Stimulated activated CD8-positive, alpha-beta memory T cell treated with anti-CD3 and anti-CD28 coated beads, Interleukin-12 subunit alpha, Interleukin-12 subunit beta, amount 100 ng/mL, for 1 hour (primary cell): ENCODE measurements around the gene DUSP5.
"Not testable (repeated sequence)": the region's sequence is repeated elsewhere in the genome, so short reads cannot be mapped to it uniquely, and the experiment has no call there.

Source experiments
- DNase-seq: peaks from one replicate; pipeline ENCODE4 v3.0.0-alpha.2; 2020; ENCODE audit warnings: low read depth

The DUSP5 gene

DNA sequence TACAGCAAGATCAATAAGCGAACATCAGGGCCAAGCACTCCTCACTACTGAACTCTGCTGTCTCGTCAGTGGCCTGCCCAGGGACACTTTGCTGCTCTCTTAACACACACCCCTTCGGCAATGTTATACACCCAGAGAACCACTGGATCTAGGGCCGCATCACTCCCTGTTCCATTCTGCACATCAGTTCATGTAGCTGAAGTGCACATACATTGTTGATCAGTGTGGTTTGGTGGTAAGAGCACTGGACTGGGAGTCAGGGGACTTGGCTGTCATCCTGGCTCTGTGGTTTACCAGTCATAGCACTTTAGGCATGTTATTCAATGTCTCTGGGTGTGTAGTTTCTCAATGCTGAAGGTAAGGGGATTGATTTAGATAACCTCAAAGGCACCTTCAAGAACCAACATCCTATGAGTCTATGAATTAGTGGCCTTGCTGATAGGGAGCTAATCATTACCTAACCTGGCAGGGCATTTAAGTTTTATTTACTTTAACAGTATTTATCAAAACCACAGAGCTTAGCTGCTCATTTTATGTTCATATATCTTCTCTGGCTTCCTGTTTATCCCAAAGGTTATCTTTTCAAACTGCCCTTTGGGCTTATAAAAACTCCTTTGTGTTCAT is 24.8 kb downstream of the DUSP5 start:
- no peak for DNase-seq

DNA sequence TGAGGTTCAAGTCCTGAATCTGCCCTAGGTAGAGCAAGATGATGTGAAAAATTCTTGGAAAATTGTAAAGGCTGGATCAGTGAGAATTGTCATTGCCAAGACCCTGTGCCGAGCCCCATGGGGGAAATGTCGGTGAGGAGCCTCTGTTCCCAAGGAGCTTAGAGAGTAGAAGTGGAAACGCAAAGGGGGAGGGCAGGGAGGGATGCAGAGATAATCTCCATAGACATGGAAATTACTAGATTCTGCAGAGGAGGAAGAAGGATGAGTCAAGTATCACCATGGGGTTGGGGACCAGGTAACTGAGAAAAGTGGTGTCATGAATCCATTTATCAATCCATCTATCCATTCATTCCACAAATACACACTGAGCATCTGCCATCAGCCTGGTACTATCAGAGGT is 26.0 kb downstream of the DUSP5 start:
- DNase-seq: no peak

DNA sequence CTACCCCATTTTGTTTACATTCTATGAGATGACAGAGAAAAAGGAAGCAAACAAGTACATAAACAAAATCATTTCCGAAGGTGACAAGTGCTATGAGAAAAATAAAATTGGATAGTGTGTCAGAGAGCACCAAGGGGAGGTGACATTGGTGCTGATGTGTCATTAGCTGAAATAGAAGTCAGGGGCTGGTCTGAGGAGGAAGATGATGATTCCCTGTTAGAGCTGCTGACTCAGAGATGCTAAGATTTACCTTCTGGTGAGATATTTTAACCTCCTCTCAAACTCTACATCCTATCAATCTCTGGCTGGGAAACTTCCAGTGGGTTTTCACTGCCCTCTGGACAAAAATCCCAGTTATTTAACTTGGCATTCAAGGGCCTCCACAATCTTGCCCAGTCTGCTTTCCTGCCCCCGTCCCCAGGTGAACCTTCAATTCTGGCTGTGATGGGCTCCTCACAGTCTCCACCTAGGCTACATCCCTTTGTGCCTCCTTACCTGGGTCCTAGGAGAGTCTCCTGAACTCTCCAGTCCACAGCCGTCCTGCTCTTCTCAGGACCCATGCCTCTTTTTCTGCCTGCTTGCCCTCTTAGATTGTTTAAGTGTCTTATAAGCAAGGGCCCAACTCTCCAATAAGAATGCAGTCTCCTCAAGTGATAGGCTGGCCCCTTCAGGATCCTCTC is 26.6 kb downstream of the DUSP5 start:
- no peak for DNase-seq

DNA sequence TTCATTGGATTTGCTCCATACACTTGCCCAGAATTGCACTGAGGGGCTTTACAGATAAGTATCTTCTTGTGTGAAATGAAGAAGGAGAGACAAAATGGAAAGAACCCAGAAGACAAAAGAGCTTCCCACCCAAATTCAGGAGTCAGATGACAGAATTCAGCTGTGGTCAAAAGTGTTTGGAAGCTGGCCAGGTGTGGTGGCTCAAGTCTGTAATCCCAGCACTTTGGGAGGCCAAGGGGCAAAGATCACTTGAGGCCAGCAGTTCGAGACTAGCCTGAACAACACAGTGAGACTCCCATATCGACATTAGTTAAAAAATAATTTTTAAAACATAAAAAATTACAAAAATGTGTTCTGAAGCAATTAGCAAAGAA is 27.1 kb downstream of the DUSP5 start:
- no peak for DNase-seq

DNA sequence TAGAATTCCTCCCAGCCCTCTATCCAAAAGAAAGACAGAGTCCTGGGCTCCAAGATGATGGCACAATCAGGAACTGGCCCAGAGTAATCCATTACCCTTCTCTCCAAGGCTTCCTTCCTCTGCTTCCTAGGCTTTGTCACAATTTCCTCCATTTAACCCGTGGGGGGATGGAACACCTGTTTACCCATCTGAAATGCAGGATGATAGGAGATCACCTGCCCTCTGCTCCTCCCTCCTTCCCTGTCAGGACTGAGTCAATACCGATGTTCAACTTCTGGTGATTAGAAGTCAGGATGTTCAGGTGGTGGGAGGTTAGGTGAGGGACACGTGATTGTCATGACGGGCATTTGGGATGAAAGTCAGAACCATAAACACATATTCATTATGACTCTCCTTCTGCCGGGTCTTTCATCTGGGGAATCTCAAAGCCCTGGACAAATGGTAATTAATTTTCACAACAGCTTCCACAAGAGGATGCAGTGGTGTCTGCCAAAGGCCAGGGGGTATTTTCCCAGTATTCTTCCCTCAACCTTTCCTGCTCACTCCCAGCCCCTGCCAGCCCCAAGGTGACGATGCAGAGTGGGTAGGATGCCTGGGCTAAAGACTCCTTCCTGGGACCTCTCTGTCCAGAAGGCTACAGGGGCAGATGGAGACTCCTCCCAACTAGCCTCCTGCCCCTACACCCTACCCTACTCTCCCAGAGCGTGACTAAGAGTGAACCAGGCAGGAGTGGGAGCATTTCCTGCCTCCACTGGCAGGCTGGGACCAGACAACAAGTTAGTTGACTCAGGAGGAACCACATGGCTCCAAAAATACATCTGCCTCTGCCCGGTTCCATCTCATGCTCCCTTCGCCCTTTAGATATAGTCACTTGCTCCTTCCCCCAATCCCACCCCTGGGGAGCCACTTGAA is 27.9 kb downstream of the DUSP5 start:
- DNase-seq: no peak

DNA sequence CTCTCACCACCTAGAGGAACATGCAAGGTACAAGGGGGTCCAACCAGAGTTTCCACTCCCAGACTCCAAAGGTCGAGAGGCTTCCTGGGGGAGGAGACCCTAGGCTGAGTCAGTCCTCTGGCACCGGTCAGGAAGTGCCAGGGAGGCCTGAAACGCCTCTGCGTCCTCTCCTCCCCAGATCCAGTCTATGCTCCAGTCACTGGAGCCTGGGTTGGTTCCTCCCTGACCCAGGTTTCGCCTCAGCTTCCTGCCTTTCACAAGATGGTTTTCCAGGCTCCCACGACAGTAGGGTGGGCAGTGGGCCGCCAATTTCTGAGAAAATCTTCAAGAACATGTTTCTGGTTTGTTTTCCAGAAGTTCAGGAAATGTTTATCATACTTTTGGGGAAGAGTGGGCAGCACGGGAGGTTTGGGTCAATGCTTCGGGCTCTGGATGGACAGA is 30.0 kb downstream of the DUSP5 start:
- no peak for DNase-seq

DNA sequence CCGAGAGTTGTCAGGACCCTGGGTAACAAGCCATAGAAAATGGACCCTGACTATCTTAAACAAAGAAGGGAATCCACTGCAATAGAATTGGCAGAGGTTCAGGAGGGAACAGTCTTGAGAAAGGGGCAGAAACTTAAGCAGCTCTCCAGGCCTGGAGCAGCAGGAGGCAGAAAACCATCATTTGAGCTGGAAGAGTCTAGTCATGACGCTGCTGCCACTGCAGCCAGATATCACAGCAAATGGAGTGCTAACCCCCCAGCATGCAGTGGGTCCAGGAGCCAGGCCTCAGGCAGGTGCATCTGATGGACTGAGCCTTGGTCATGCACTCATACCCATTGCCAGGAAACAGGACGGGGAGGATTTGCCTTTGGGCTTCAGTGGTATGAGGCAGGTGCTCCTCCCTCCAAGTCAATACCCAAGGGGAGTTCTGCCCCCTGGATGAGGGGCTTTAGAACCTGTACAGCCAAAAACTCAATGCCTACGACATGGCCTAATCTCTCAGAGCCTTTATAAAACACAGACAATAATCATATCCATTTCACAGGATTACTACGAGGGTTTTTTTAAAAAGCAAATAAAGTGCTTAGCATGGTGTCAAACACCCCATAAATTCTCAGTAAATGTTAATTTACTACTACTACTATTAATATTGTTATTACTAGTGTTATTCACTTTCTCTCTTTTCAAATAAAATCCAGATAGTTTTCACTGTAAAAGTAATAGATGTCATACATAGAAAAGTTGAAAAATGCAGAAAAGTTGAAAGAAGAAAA is 30.7 kb downstream of the DUSP5 start:
- no peak for DNase-seq

DNA sequence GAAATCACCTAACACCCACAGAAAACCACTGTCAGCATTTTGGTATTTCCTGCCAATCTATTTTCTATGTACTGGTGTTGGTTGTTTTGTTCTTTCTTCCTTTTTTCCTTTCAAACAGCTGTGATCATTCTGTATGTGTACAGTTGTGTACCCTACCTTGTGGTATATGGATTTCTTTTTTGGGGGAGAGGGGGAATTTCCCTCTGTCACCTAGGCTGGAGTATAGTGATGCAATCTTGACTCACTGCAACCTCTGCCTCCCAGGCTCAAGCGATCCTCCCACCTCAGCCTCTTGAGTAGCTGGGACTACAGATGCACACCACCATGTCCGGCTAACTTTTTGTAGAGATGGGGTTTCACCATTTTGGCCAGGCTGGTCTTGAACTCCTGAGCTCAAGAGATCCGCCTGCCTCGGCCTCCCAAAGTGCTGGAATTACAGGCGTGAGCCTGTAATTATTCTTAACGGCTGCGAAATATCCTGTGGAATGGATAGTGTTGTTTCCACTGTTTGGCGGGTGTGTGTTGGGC is 31.4 kb downstream of the DUSP5 start:
- DNase-seq: not testable (repeated sequence)

DNA sequence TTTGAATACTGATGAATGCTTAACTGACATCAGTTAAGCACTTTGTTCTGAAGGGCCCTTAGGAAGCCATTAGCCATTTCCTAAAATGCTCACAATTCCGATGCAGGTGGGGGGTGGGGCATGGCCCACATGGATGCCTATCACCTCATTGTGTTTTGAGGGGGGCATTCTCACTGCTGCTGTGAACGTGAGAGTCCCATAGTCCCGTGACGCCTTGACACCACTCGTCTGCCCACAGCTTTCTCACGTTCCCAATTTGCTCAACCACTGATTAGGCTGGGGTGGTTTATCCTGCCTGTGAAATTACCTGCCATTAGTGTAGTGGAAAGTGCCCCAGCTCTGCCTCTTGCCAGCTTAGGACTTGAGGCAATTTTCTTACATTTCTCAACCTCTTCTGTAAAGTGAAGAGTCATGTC is 31.9 kb downstream of the DUSP5 start:
- DNase-seq: no peak

DNA sequence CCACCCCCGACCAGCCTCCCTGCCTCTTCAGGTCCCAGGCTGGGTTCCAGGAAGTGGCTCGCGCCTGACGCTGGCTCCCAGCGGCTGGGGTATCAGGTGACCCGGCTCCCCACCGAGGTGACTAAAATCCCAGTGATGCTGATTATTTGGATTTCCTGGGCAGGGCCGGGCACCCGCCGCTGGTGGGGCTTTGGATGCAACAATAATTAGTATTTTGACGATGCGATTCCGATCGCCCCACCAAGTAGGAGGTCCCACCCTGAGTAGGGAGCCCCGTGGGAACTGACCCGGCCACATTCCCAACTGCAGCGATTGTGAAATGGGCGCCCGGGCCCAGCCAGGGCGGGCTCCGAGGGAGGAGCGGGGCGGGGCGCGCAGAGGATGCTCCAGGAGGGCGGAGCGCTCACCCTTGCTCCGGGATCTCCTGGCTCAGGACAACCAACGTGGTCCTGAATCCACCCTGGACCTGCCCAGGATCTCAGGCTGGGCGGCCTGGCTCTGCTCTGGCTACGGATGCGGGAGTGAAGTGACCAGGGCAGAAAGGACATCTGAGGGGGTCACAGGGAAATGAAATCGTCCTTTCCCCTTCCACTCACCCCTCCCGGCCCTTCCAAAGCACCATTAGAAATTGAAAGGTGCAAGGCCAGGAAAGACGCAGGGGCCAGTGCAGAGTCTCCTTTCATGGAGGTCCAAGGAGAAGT is 32.6 kb downstream of the DUSP5 start:
- no peak for DNase-seq

DNA sequence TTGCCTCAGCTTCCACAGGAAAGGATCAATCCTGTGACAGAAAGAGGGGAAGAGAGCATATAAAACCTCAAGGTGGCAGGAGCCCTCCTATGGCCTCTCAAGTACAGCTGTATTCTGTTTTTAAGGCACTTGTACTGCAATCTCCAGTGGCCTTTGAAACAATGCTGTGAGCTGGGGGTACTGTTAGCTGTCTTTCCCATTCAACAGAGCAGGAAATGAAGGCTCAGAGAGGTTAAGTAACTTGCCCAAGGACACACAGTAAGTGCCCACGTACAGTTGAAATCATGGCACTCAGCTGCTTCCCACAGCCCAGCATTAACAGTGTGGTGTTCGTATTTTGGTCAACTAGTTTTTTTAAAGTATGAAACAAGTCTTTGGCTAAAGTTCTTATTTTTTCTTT is 34.0 kb downstream of the DUSP5 start:
- no peak for DNase-seq

DNA sequence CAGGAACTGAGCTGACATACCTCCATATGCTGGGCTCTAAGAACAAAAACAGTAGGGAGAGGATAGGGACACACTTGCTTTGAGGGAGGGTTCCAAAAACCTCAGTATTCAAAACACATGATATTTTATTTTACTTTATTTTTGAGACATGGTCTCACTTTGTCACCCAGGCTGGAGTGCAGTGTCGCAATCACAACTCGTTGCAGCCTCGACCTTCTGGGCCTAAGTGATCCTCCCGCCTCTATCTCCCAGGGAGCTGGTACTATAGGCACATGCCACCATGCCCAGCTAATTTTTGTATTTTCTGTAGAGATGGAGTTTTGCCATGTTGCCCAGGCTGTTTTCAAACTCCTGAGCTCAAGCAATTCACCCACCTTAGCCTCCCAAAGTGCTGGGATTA is 34.9 kb downstream of the DUSP5 start:
- DNase-seq: not testable (repeated sequence)

DNA sequence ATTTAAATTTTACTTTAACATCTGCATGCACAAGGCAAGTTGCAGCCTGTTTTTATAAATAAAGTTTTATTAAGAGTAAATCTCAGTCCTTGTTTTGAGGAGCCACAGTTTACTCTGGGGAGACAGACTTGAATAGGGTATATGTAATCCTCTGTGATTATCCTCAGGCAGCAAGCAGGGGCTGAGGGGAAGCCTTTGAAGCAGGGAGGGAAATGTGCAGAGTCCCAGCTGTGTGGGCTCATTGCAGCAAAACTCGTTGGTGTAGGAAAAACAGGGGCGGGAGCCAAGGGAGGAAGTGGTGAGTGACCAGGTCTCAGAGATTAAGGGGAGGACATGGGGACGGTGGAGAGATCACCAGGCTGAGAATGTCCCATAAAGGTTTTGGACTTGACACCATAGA is 35.4 kb downstream of the DUSP5 start:
- DNase-seq: no peak

DNA sequence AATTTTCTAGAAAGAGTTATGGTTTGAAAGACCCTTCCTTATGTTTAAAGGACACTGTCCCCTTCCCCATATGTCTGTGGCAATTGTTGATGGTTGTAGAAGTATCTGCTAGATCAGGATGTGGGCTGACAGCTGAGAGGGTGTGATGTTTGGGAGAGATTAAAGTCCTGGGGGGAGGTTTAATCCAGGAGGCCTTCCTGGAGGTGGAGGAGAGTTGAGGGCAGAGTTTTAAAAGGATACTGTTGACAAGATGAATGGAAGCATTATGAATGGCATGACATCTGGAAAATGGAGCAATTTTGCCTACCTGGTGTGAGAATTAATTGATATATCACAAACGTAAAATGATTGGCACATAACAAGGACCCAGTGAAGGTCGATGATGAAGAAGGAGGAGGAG is 36.9 kb downstream of the DUSP5 start:
- no peak for DNase-seq

DNA sequence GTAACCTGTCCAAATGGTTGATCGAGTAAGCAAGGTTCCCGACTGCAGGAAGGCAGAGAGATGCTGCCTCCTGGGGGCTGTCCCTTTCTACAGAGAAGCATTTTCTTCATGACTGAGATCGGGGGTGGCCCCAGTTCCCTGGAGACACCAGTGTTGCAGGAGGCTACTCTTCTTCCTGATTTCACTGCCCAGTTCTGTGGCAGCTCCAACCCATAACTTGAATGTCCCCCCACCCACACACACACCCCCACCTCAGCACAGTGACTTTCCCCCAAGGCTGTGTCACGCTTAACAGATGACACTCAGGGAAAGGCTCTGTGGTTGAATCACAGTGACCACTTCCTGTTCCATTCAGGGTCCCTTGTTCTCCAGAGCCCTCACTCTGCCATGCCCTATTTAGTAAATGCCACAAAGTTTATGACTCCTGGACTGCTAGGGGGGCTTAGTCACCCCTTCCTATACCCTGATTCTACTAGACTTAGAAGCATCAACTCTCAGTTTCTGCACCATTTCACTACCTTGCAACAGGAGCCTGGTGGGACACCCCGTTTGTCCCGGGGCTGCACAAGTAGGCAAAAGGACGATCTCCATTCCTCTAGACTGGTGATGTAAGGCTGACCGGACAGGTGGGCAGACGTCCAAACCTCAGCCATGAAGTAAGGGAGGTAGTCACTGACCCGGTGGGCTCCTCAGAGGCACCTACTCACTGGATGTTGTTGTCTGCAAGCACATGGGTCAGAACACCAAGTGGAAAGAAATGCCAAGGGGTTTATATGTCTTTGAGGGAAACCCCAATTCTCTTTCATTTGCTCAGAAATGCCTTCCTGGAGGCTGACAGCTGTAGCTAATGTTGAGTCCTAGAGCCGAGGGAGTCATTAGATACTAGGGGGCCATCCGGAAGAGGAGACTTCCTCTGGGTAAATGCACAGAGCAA is 38.5 kb downstream of the DUSP5 start:
- DNase-seq: peak; percentile 45

DNA sequence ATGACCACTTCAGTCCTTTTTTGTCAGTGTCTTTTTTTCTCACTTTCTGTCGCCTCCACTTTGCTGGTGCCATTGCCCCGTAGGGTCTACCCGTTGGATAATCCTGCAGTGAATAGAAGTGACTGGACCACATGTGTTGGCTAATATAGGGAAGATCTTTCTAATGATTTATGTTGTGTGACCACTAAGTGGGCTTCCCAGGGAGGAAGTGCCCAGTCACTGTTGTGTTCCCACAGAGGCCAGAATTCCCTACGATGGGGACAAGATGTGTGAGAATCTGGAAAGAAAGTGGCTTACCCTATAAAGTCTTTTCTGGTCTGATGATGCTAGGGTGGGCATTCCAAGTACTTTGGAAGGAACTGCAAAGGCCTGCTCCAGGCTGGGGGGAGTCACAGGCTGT is 41.4 kb downstream of the DUSP5 start:
- no peak for DNase-seq

DNA sequence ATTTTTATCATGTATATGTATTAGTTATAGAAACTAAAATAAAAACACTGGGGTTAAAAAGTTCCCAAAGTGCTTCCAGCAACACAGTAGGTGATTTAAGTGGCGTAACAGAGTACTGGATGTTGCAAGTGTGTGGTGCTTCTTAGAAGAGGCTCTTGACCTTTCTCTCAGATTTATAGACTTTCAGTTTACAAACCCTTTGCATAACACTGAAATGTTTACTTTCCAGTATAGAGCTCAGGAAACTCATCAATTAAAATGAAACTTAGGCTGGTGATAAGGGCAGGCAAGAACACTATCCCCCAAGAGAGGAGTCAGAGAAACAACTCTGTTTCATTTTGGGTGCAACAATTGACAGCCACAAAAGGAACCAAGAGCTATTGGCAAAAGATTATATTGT is 42.3 kb downstream of the DUSP5 start:
- no peak for DNase-seq

DNA sequence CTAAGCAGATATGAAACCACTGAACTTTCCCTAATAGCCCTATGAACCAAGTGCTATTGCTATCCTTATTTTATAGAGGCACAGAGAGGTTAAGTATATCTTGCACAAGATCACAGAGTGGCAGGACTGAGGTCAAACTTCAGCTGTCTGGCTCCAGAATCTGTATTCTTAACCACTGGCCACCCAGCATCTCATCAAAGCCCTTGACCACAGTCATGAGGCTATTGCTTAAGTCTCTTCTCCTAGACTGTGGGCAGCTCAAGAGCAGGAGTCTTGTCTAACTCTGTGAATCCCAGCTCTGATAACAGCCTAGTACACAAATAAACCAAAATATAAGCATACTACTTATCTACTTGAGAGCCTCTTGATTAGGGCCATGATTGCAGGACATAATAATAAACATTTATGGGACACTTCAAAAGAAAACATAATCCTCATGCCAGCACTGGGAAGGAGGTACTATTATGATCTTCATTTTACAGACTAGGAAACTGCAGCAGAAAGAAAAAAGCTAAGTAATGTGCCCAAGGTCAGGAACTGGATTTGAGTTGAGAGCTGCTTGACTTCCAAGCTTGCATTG is 47.3 kb downstream of the DUSP5 start:
- no peak for DNase-seq

DNA sequence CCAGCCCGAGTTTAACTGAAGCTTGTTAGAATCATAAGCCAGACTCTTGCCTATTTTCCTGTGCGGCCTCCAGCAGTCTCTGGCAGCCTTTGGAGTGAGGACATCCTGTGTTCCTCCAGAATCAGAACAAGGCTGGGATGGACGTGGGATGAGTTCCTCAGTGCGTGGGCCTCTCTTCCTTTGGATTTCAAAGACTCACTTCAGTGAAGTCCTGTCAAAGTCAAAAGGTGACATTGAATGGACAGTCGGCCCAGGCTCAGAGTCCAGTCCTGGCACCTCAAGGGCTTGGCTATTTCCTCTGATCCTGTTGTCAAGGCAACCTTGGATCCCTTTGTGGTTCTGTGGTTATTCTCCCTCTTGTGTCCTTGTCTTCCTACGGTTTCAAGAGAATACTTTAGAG is 48.4 kb downstream of the DUSP5 start:
- DNase-seq: no peak
